ENCODE data around the gene NR5A2.

NR5A2 gene

GRCh38 chr1:200042119-200042551 lies 14.6 kb downstream of the NR5A2 start:
- TF ChIP-seq, protein P1, sequence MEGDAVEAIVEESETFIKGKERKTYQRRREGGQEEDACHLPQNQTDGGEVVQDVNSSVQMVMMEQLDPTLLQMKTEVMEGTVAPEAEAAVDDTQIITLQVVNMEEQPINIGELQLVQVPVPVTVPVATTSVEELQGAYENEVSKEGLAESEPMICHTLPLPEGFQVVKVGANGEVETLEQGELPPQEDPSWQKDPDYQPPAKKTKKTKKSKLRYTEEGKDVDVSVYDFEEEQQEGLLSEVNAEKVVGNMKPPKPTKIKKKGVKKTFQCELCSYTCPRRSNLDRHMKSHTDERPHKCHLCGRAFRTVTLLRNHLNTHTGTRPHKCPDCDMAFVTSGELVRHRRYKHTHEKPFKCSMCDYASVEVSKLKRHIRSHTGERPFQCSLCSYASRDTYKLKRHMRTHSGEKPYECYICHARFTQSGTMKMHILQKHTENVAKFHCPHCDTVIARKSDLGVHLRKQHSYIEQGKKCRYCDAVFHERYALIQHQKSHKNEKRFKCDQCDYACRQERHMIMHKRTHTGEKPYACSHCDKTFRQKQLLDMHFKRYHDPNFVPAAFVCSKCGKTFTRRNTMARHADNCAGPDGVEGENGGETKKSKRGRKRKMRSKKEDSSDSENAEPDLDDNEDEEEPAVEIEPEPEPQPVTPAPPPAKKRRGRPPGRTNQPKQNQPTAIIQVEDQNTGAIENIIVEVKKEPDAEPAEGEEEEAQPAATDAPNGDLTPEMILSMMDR (IDR thresholded peaks at IDR 0.05; ENCODE audit: low read depth, low read length, missing control alignments), result no peak
- in situ Hi-C loops (cut with HindIII; ENCODE audit: low sequenced_read_pairs), result no loop called here
- DNase-seq (ENCODE audit: low read depth), result no peak
- H3K4me3 ChIP-seq (ENCODE audit: low read depth, low read length), result peak overlapping the region; percentile 39

- TF ChIP-seq, protein P1 (IDR thresholded peaks at IDR 0.05; ENCODE audit: low read depth, low read length, missing control alignments), result no peak
- in situ Hi-C loops (cut with HindIII; ENCODE audit: low sequenced_read_pairs), result no loop called here
- H3K4me3 ChIP-seq (ENCODE audit: low read depth, low read length), result peak overlapping the region; percentile 39
- no peak for DNase-seq (ENCODE audit: low read depth)
These were observed 15.2 kb downstream of the NR5A2 start for GRCh38 chr1:200042552-200043335.

GRCh38 chr1:200043336-200043668 lies 15.8 kb downstream of the NR5A2 start:
- no peak overlapping the region for H3K4me3 ChIP-seq (ENCODE audit: low read depth, low read length)
- TF ChIP-seq, protein P1 (IDR thresholded peaks at IDR 0.05; ENCODE audit: low read depth, low read length, missing control alignments), result no peak
- in situ Hi-C loops (cut with HindIII; ENCODE audit: low sequenced_read_pairs), result no loop called here
- no peak for DNase-seq (ENCODE audit: low read depth)

GRCh38 chr1:200046115-200046514 lies 18.6 kb downstream of the NR5A2 start:
- no peak for DNase-seq (ENCODE audit: low read depth)
- TF ChIP-seq, protein P1 (IDR thresholded peaks at IDR 0.05; ENCODE audit: low read depth, low read length, missing control alignments), result no peak
- in situ Hi-C loops (cut with HindIII; ENCODE audit: low sequenced_read_pairs), result no loop called here
- H3K4me3 ChIP-seq (ENCODE audit: low read depth, low read length), result no peak overlapping the region

DNA sequence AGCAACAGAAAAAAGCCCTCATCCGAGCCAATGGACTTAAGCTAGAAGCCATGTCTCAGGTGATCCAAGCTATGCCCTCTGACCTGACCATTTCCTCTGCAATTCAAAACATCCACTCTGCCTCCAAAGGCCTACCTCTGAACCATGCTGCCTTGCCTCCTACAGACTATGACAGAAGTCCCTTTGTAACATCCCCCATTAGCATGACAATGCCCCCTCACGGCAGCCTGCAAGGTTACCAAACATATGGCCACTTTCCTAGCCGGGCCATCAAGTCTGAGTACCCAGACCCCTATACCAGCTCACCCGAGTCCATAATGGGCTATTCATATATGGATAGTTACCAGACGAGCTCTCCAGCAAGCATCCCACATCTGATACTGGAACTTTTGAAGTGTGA lies 20.7 kb downstream of the NR5A2 start:
- H3K4me3 ChIP-seq (ENCODE audit: low read depth, low read length), result no peak overlapping the region
- in situ Hi-C loops (cut with HindIII; ENCODE audit: low sequenced_read_pairs), result no loop called here
- no peak for DNase-seq (ENCODE audit: low read depth)
- TF ChIP-seq, protein P1 (IDR thresholded peaks at IDR 0.05; ENCODE audit: low read depth, low read length, missing control alignments), result no peak

DNA sequence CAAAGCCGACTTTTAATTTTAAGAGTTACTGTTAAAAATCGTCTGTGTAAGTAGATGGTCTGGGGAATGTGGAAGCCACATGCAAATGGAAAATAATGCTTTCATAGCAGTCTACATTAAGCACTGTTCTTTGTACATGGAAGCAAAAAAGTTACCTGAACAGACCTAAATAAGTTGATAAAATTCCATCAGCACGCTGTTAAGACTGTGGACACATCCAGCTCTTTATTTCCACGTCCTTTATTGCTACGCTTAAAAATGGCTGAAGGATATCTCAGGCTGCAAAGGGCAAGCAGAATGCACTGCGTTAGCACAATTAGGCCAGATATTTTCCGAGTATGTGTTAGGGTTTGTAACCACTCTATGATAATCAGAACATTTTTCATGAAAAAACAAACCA lies 22.3 kb downstream of the NR5A2 start:
- no peak for DNase-seq (ENCODE audit: low read depth)
- no peak overlapping the region for H3K4me3 ChIP-seq (ENCODE audit: low read depth, low read length)
- in situ Hi-C loops (cut with HindIII; ENCODE audit: low sequenced_read_pairs), result no loop called here
- TF ChIP-seq, protein P1 (IDR thresholded peaks at IDR 0.05; ENCODE audit: low read depth, low read length, missing control alignments), result no peak
